Measurements from ENCODE around the gene CNP.
A peak's percentile ranks its signal among the peaks of the same experiment; 100 is the strongest.

Gene CNP

GRCh38 chr17:41942626-41943373, 23.8 kb upstream of the CNP start:
- DNase-seq = no peak

- no peak for DNase-seq
Measured at GRCh38 chr17:41943492-41943891, 23.1 kb upstream of the CNP start.

GRCh38 chr17:41944943-41945342, 21.7 kb upstream of the CNP start:
- no peak for DNase-seq

- no peak for DNase-seq
Measured at GRCh38 chr17:41948762-41949460, 17.7 kb upstream of the CNP start.

- no peak for DNase-seq
Measured at GRCh38 chr17:41956522-41956921, 10.1 kb upstream of the CNP start.

GRCh38 chr17:41957031-41957868, 9.3 kb upstream of the CNP start:
- no peak for DNase-seq

GRCh38 chr17:41957869-41958439, 8.6 kb upstream of the CNP start:
- no peak for DNase-seq

- no peak for DNase-seq
Measured at GRCh38 chr17:41959030-41959335, 7.6 kb upstream of the CNP start.

- DNase-seq = no peak
Measured at GRCh38 chr17:41959336-41960095, 7.1 kb upstream of the CNP start.

- no peak for DNase-seq
Measured at GRCh38 chr17:41962111-41962510, 4.5 kb upstream of the CNP start.

- DNase-seq = peak; percentile 71
Measured at GRCh38 chr17:41962768-41963434, 3.7 kb upstream of the CNP start.

GRCh38 chr17:41965694-41966462, 717 bp upstream of the CNP start:
- peak; percentile 62 for DNase-seq

- DNase-seq = peak; percentile 33
Measured at GRCh38 chr17:41967141-41967920, 736 bp downstream of the CNP start.

GRCh38 chr17:41967921-41968578, 1.5 kb downstream of the CNP start:
- no peak for DNase-seq

GRCh38 chr17:41968676-41969075, 2.1 kb downstream of the CNP start:
- no peak for DNase-seq

GRCh38 chr17:41970901-41971331, 4.3 kb downstream of the CNP start:
- DNase-seq = no peak

GRCh38 chr17:41971721-41972523, 5.3 kb downstream of the CNP start:
- DNase-seq = no peak

- DNase-seq = no peak
Measured at GRCh38 chr17:41972571-41973407, 6.2 kb downstream of the CNP start.
